Measurements from ENCODE around the gene ARID5B.
A peak's percentile ranks its signal among the peaks of the same experiment; 100 is the strongest.

The ARID5B gene

DNA sequence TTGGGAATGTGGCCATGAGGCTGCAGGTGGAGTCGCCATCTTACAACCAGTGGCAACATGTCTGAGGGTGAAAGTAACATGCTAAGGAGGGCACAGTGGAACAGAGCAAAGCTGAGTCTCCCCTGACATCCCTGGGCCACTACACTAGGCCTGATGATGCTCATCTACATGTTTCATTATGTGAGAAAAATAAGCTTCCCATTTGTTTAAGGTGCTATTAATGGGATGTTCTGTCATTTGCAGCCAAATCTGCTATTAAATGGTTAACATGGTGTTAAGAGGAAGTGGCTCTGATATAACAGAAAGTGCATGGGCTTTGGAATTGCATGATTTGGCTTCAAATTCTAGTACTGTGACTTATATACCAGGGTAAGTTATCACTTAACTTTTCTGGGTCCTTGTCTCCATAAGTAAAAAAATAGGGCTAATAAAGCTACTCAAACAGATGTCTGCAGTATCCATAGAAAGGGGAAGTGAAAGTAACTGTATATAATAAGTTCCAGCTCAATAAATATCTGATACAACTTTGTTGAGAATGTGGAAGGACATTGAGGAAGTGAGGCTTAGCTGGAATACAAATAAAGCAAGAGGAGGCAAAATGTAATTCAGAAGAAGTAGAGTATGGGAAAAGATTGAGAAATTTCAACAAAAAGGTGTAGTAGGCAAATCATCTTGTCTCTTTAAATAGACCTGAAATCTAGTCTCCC is 208.2 kb downstream of the ARID5B start:
- DNase-seq, result no peak

DNA sequence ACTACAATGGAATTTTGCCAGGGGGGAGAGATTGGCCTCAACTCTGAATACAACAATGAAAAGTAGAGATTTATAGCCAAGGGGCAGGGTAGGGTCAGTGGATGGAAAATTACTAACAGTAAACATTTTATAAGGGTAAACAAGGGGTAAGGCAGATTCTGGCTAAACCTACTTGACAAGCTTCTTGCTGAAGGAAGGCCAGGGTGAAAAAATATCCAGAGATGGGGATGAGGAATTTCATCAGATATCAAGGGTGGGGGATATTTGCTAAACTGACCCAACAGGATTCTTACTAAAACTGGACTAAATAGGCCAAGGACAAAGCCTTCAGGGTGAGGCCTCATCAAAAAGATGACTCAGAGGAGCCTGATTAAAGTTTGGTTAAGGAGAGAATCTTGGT is 210.8 kb downstream of the ARID5B start:
- DNase-seq, result no peak

DNA sequence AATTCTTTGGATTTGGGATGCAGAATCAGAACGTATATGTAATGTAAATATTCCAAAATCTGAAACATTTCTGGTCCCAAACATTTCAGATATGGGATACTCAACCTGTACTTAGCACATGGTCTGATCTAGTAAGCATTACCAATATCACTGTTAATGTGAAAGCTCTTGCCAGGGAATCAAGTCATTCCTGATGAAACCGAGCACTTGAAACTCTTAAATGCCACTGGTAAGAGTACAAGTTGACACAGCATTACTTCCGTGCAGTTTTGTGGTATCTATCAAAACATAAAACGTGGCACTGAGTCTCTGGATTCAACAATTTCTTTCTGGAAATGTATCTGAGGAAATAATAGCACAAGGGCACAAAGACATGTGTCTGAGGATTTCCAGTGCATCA is 211.5 kb downstream of the ARID5B start:
- no peak for DNase-seq

DNA sequence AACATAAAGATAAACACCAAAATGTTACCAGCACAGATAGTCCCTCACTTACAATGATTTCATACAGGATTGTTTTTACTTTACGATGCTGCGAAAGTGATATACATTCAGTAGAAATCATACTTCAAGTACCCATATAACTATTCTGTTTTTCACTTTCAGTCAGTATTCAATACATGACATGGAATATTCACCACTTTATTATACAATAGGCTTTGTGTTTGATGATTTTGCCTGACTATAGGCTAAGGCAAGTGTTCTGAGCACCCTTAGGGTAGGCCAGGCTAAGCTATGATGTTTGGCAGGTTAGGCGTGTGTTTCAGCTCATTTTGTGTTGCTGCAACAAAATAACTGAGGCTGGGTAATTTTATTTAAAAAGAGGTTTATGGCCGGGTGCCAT is 212.2 kb downstream of the ARID5B start:
- DNase-seq, result no peak

DNA sequence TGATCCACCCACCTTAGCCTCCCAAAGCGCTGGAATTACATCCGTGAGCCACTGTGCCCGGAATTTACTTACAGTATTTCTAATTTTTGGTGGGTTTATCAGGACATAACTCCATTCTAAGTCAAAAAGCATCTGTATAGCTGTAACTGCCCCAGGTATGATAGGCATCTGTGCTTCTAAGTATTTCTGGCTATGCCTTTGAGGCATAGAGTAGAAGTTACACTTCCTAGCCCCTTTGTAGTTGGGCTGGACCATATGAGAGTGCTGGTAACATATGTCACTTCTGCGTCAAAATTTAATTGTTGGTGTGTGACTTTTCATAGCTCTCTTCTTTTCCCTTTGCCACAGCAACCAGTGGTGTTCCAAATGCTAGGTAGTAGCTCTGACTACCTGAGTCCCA is 213.8 kb downstream of the ARID5B start:
- no peak for DNase-seq

DNA sequence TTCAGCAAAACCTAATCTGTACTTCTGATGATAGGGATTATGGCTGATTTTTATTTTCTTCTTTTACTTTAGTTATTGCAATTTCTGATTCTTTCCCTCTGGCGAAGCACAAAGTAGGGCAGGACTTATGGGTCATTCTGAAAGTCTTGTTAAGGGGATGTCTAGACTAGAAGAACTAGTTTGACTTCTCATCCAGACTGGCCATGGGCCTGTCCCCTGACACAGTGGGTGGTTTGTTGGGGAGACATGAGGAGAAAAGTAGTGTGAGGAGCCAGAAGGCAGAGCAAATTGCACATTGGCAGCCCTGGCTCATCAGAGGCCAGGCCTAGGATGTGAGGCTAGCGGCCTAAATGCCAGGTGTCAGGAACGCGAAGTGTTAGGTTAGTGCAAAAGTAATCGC is 214.3 kb downstream of the ARID5B start:
- DNase-seq, result no peak

DNA sequence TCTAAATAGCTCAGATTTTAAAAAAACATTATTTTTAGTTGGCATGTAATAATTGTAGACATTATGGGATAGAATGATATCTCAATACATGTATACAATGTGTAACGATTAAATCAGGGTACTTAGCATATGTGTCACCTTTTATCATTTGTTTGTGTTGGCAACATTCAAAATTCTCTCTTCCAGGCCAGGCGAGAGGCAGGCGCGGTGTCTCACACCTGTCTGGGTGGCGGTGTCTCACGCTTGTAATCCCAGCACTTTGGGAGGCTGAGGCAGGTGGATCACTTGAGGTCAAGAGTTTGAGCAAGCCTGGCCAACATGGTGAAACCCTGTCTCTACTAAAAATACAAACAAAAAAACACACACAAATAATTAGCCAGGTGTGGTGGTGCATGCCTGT is 215.4 kb downstream of the ARID5B start:
- DNase-seq, result no peak

DNA sequence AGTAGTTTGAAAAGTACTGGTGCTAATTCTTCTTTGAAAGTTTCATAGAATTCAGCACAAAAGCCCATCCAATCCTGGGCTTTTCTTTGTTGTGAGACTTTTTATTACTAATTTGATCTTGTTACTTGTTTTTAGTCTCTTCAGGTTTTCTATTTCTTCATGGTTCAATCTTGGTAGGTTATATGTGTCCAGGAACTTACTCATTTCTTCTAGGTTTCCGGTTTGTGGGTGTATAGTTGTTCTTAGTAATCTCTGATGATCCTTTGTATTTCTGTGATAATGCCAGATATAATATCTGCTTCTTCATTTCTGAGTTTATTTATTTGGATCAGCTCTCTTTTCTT is 219.7 kb downstream of the ARID5B start:
- DNase-seq, result peak; percentile 29

GRCh38 chr10:62127975-62128374 is 226.5 kb downstream of the ARID5B start:
- DNase-seq, result no peak

GRCh38 chr10:62130948-62131347 is 229.4 kb downstream of the ARID5B start:
- DNase-seq, result peak; percentile 98

GRCh38 chr10:62131724-62132123 is 230.2 kb downstream of the ARID5B start:
- no peak for DNase-seq

GRCh38 chr10:62133618-62134017 is 232.1 kb downstream of the ARID5B start:
- no peak for DNase-seq

- peak; percentile 93 for DNase-seq
Observed at GRCh38 chr10:62136931-62137330, 235.4 kb downstream of the ARID5B start.

Data from HCEC 1CT (cell line).